ENCODE data around the gene LEMD2.
A peak's percentile ranks its signal among the peaks of the same experiment; 100 is the strongest.

The LEMD2 gene

GRCh38 chr6:33824461-33825154 is 35.7 kb upstream of the LEMD2 start:
- H3K9ac ChIP-seq (ENCODE audit: low read depth, low read length), result no peak overlapping the region
- no peaks in the 10 kb centered on the region for H3K9me3 ChIP-seq (ENCODE audit: control insufficient read depth, insufficient read depth, low read length)

GRCh38 chr6:33823806-33824205 is 34.9 kb upstream of the LEMD2 start:
- Histone ChIP-seq H3K4me1 (ENCODE audit: insufficient read depth, low read length) (peaks cover 29% of the 10 kb centered on the region), H3K9ac (ENCODE audit: low read depth, low read length) (no peak overlapping the region), H3K9me3 (ENCODE audit: control insufficient read depth, insufficient read depth, low read length) (no peaks in the 10 kb centered on the region), H3K36me3 (ENCODE audit: insufficient read depth, low read length) (no peaks in the 10 kb centered on the region)

More at GRCh38 chr6:33824461-33825154, 35.7 kb upstream of the LEMD2 start:
- Histone ChIP-seq H3K4me1 (ENCODE audit: insufficient read depth, low read length) (peaks cover 34% of the 10 kb centered on the region), H3K36me3 (ENCODE audit: insufficient read depth, low read length) (no peaks in the 10 kb centered on the region)

DNA sequence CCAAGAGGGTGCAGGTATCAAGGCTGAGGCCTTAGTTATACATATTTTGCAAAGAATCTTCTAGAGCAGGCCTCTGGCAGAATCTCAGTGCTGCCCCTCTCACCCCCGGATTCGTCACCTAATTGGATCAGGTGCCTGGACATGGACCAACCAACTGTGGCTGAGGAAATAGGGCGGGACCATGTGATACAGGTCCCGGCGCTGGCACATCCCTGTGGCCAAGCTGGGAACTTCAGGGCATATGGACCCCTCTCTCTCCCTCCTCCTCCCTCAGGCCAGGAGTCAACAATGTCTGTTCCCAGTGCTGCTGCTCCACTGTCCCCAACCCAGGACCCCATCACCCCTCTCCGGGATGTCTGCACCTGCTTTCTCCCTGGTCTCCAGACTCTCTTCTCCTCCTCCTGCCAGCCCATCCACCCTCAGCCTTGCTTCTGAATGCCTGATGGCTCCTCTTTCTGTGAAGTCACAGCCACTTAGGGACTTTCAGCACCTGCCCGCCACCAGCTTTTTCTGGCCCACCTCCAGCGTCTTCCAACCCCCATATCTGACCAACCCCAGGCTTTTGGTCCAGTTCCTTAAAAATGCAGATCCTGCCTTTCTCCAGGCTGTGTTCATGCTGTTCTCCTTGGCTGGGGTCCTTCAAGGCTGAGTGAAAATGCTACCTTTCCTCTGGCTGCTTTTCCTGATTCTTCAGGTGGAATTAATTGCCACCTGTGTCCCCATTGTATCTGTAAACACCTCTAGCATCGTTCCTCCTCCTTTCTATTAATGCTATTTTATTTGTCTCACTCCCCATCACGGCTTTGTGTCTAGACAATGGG is 33.9 kb upstream of the LEMD2 start:
- H3K9ac ChIP-seq (ENCODE audit: low read depth, low read length), result no peak overlapping the region
- H3K4me1 ChIP-seq (ENCODE audit: insufficient read depth, low read length), result peaks cover 20% of the 10 kb centered on the region
- H3K36me3 ChIP-seq (ENCODE audit: insufficient read depth, low read length), result no peaks in the 10 kb centered on the region
- no peaks in the 10 kb centered on the region for H3K9me3 ChIP-seq (ENCODE audit: control insufficient read depth, insufficient read depth, low read length)

DNA sequence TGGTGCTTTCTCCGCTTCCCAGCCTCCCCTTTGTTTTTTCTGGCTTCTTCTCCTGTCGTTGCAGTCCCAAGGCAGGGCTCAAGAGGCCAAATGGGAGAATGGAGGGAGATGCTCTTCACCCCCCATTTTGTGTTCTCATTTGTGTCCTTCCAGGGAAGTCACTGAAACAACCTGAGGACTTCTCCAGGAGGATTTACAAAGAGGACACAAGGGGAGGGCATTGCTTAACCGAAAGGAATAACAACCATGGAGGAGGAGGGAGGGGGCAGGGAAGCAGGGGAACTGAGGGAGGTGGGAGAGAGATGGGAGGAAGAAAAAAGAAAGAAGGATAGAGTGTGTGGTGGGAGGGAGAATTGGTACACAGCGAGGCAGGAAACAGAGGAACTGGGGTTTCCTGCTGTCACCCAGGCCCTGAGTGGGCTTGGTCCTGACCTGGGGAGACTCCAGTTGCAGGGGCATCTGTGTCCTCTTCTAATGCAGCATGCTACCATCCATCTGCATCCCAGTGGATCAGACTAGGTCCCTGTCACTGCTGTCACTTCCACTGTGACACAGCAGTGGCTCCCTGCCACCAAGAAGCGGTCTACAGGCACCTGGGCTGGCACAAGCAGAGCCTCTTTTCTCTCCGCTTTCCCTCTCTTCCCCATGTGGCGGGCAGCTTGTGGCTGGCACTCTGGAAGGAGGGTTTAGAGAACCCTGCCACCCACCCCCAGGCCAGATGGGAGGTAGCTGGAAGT is 32.0 kb upstream of the LEMD2 start:
- Histone ChIP-seq H3K4me1 (ENCODE audit: insufficient read depth, low read length) (peaks cover 22% of the 10 kb centered on the region), H3K9me3 (ENCODE audit: control insufficient read depth, insufficient read depth, low read length) (no peaks in the 10 kb centered on the region), H3K9ac (ENCODE audit: low read depth, low read length) (no peak overlapping the region), H3K36me3 (ENCODE audit: insufficient read depth, low read length) (no peaks in the 10 kb centered on the region)

DNA sequence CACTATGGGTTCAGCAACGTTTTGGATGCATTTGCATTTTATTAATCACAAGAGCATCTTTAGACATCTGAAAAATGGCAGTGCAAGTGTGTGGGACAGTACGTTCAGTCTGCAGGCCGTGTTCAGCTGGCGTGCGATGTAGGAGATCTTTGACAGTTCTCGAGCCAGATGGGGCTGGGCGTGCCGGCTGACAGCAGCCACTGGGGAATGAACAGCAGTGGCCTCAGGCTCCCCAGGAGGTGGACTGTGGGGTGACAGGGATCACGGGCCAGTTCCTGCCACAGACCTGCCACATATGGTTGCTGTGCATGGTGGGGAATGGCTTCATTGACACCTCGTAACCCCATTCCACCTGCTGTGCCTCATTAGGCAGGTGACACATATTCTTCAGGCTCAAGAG is 31.3 kb upstream of the LEMD2 start:
- no peaks in the 10 kb centered on the region for H3K36me3 ChIP-seq (ENCODE audit: insufficient read depth, low read length)

GRCh38 chr6:33819021-33819420 is 30.1 kb upstream of the LEMD2 start:
- Histone ChIP-seq H3K36me3 (ENCODE audit: insufficient read depth, low read length) (no peaks in the 10 kb centered on the region), H3K4me1 (ENCODE audit: insufficient read depth, low read length) (peaks cover 22% of the 10 kb centered on the region), H3K9me3 (ENCODE audit: control insufficient read depth, insufficient read depth, low read length) (no peaks in the 10 kb centered on the region), H3K9ac (ENCODE audit: low read depth, low read length) (no peak overlapping the region)

More for the DNA sequence above, 31.3 kb upstream of the LEMD2 start:
- no peaks in the 10 kb centered on the region for H3K9me3 ChIP-seq (ENCODE audit: control insufficient read depth, insufficient read depth, low read length)
- peaks cover 27% of the 10 kb centered on the region for H3K4me1 ChIP-seq (ENCODE audit: insufficient read depth, low read length)
- no peak overlapping the region for H3K9ac ChIP-seq (ENCODE audit: low read depth, low read length)

DNA sequence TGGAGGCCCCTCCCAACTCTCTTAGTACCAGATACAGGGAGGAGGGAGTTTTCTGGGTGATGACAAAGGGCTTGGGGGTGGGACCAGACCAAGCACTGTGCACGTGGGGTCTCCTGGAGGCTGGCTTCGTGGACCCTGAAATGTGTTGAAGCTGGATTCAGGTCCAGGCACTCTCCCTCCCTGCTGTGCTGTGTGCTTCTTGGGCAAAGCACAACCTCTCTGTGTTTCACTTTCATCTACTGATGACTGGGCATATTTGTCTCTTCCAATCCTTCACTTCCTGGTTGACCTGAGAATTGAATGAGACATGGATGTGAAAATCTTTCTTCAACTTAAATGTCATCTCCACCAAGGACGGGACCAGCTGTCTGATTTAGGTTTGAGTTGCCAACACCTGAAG is 29.4 kb upstream of the LEMD2 start:
- no peak overlapping the region for H3K9ac ChIP-seq (ENCODE audit: low read depth, low read length)
- peaks cover 24% of the 10 kb centered on the region for H3K4me1 ChIP-seq (ENCODE audit: insufficient read depth, low read length)
- no peaks in the 10 kb centered on the region for H3K36me3 ChIP-seq (ENCODE audit: insufficient read depth, low read length)
- H3K9me3 ChIP-seq (ENCODE audit: control insufficient read depth, insufficient read depth, low read length), result no peaks in the 10 kb centered on the region

- Histone ChIP-seq H3K36me3 (ENCODE audit: insufficient read depth, low read length) (no peaks in the 10 kb centered on the region), H3K9me3 (ENCODE audit: control insufficient read depth, insufficient read depth, low read length) (no peaks in the 10 kb centered on the region), H3K9ac (ENCODE audit: low read depth, low read length) (no peak overlapping the region), H3K4me1 (ENCODE audit: insufficient read depth, low read length) (peaks cover 23% of the 10 kb centered on the region)
Observed at GRCh38 chr6:33817489-33817888, 28.6 kb upstream of the LEMD2 start.

DNA sequence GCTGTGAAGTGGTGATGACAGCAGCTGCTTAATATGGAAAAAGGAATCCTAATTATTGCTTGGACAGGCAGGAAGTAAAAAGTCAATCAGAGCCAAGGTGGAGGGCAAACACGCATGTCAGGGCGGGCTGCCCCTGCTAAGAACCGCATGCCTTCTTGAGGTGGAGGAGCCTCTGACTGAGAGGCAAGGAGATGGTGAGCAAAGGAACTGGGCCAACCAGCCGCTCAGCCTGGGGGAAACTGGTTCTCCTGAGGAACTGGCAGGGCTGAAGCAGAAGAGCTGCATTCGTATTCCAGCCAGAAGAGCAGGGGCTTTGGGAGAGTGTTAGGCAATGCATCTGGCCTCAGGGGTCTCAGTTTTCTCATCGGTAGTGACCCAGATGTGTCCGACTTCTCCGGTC is 28.0 kb upstream of the LEMD2 start:
- H3K9me3 ChIP-seq (ENCODE audit: control insufficient read depth, insufficient read depth, low read length), result no peaks in the 10 kb centered on the region
- peaks cover 29% of the 10 kb centered on the region for H3K4me1 ChIP-seq (ENCODE audit: insufficient read depth, low read length)
- no peaks in the 10 kb centered on the region for H3K36me3 ChIP-seq (ENCODE audit: insufficient read depth, low read length)
- no peak overlapping the region for H3K9ac ChIP-seq (ENCODE audit: low read depth, low read length)

DNA sequence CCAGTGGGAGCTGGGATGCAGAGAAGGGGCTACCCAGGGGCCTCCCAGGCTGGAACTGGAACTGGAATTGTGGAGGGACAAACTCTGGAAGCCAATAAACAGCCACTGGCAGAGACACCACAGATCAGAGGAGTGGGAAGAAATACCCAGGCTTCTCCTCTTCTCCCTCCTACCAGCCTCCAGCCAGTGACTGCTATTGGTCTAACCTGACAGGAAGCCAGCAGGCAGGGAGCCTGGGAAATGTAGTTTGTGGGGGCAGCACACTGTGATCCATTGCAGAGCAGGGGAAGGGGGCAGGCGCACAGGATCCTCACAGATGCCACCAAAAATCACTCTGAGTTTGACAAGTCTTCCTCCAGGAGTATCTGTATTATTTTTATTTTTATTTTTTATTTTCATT is 26.9 kb upstream of the LEMD2 start:
- H3K36me3 ChIP-seq (ENCODE audit: insufficient read depth, low read length), result no peaks in the 10 kb centered on the region
- H3K9ac ChIP-seq (ENCODE audit: low read depth, low read length), result 0 out of 2 replicates have a peak overlapping the region, but pooled peaks have one; percentile 9
- H3K4me1 ChIP-seq (ENCODE audit: insufficient read depth, low read length), result peaks cover 40% of the 10 kb centered on the region
- H3K9me3 ChIP-seq (ENCODE audit: control insufficient read depth, insufficient read depth, low read length), result no peaks in the 10 kb centered on the region

GRCh38 chr6:33813990-33814985 is 25.4 kb upstream of the LEMD2 start:
- Histone ChIP-seq H3K9ac (ENCODE audit: low read depth, low read length) (peak overlapping the region; percentile 29; the same call in 1 of the 2 replicates), H3K9me3 (ENCODE audit: control insufficient read depth, insufficient read depth, low read length) (no peaks in the 10 kb centered on the region), H3K36me3 (ENCODE audit: insufficient read depth, low read length) (no peaks in the 10 kb centered on the region), H3K4me1 (ENCODE audit: insufficient read depth, low read length) (peaks cover 48% of the 10 kb centered on the region)

DNA sequence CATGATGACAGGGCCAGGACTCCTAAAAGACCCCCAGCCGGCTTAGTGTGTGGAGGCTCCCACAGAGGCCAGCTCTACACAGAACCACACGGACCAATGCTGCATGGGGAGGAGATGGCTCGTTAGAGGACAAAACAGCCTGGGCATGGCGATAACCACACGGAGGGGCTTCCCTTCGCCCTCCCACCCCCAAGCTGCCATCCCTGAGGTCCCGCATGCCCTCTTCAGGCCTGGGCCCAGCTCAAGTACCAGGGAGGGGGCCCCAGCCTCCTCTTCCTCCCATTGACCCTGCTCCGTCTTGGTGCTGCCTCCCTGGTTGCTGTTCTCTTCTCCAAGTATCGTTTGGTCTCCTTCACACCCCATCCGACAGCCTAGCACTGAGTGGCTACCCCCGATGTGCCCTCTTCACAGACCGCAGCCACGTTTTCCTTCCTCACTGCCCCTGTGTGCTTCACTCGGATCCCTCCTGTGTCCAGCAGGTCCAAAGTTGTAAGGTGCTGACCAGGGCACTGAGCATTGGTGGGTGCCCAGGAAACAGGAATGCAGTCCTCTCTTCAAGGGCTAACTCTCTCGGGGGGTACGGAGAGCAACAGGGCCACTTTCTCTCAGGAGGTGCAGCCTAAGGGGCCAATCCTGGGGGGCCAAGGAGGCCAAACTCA is 24.4 kb upstream of the LEMD2 start:
- peaks cover 57% of the 10 kb centered on the region for H3K4me1 ChIP-seq (ENCODE audit: insufficient read depth, low read length)
- H3K9ac ChIP-seq (ENCODE audit: low read depth, low read length), result peak overlapping the region; percentile 29; the same call in 1 of the 2 replicates
- no peaks in the 10 kb centered on the region for H3K9me3 ChIP-seq (ENCODE audit: control insufficient read depth, insufficient read depth, low read length)
- no peaks in the 10 kb centered on the region for H3K36me3 ChIP-seq (ENCODE audit: insufficient read depth, low read length)

DNA sequence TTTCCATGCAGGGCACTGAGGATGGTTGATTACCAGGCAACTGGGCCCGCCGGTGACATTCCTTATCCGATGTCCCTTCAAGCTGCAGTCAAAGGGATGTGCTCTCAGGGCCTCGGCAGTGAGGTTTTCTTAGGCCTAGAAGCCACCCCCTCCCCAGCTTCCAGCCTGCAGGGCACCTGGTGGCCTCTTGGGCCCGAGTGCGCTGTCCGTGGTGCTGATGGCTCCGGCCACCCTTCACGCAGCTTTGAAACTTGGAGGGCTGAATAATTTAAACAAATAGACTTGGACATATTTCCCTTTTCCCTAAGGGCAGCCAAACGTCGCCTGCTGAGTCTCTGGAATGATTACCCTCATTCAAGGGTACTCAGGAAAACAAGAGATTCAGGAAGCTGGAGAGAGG is 23.7 kb upstream of the LEMD2 start:
- H3K4me1 ChIP-seq (ENCODE audit: insufficient read depth, low read length), result peaks cover 63% of the 10 kb centered on the region

More for the DNA sequence above, 23.7 kb upstream of the LEMD2 start:
- Histone ChIP-seq H3K9ac (ENCODE audit: low read depth, low read length) (no peak overlapping the region), H3K9me3 (ENCODE audit: control insufficient read depth, insufficient read depth, low read length) (no peaks in the 10 kb centered on the region), H3K36me3 (ENCODE audit: insufficient read depth, low read length) (no peaks in the 10 kb centered on the region)
